Mesenchymal stem cell (in vitro differentiated cells and primary cell): Measurements from ENCODE around the gene POLR3H.

Experiments
- DNase-seq: peaks from one replicate; pipeline ENCODE4 v3.0.0-alpha.2; 2013
- H2AFZ ChIP-seq: one replicate; pipeline ENCODE4 v1.6.1; 2013; ENCODE audit warnings: low read depth, mild to moderate bottlenecking, control low read depth, inconsistent platforms, low read length, moderate library complexity
- H2AK5ac ChIP-seq: 2 replicates; pipeline ENCODE4 v1.6.1; 2013; ENCODE audit warnings: low read length, moderate library complexity, mild to moderate bottlenecking, inconsistent platforms; ENCODE audit not compliant: severe bottlenecking
- H2BK120ac ChIP-seq: one replicate; pipeline ENCODE4 v1.6.1; 2013; ENCODE audit warnings: low read depth, mild to moderate bottlenecking, inconsistent platforms, low read length, moderate library complexity
- H2BK12ac ChIP-seq, 2 experiments: one replicate each; pipeline ENCODE4 v1.6.1; 2013; ENCODE audit warnings: inconsistent platforms in 2 of 2, low read length in 2 of 2, mild to moderate bottlenecking in 2 of 2, moderate library complexity in 2 of 2, control low read depth in 1 of 2
- H2BK15ac ChIP-seq: one replicate; pipeline ENCODE4 v1.6.1; 2013; ENCODE audit warnings: mild to moderate bottlenecking, low read depth, inconsistent platforms; ENCODE audit not compliant: poor library complexity, severe bottlenecking
- H2BK5ac ChIP-seq: 2 replicates; pipeline ENCODE4 v1.6.1; 2013; ENCODE audit warnings: low read depth, mild to moderate bottlenecking, low read length, control low read depth, inconsistent platforms; ENCODE audit not compliant: poor library complexity, severe bottlenecking
- H3K14ac ChIP-seq, 2 experiments: one replicate each; pipeline ENCODE4 v1.6.1; 2013; ENCODE audit warnings: inconsistent platforms in 2 of 2, low read length in 2 of 2, control low read depth in 1 of 2, mild to moderate bottlenecking in 1 of 2, moderate library complexity in 1 of 2
- H3K18ac ChIP-seq, 2 experiments: one replicate each; pipeline ENCODE4 v1.6.1; 2013; ENCODE audit warnings: inconsistent platforms in 2 of 2, low read length in 2 of 2, control low read depth in 1 of 2, low read depth in 1 of 2, mild to moderate bottlenecking in 1 of 2
- H3K23ac ChIP-seq, 2 experiments: one replicate each; pipeline ENCODE4 v1.6.1; 2013; ENCODE audit warnings: inconsistent platforms in 2 of 2, low read length in 2 of 2, mild to moderate bottlenecking in 2 of 2, moderate library complexity in 2 of 2, control low read depth in 1 of 2
- H3K27ac ChIP-seq: 2 replicates; pipeline ENCODE4 v1.5.1; 2013; ENCODE audit warnings: mild to moderate bottlenecking, moderate library complexity, low read length, control low read depth, inconsistent platforms; ENCODE audit not compliant: poor library complexity, severe bottlenecking
- H3K27me3 ChIP-seq, 2 experiments: 2 replicates each; pipeline versions ENCODE4 v1.6.1 to v1.7.0; 2013; ENCODE audit warnings: low read length in 2 of 2, mild to moderate bottlenecking in 2 of 2, moderate library complexity in 2 of 2, control low read depth in 1 of 2, inconsistent platforms in 1 of 2; ENCODE audit not compliant: control insufficient read depth in 1 of 2, insufficient read depth in 1 of 2
- H3K36me3 ChIP-seq, 2 experiments: 2 replicates each; pipeline versions ENCODE4 v1.6.1 to v1.7.0; 2013; ENCODE audit warnings: low read length in 2 of 2, control low read depth in 1 of 2, inconsistent platforms in 1 of 2, low read depth in 1 of 2, mild to moderate bottlenecking in 1 of 2; ENCODE audit not compliant: insufficient read depth in 2 of 2, control insufficient read depth in 1 of 2
- H3K4ac ChIP-seq, 2 experiments: one replicate each; pipeline ENCODE4 v1.6.1; 2013; ENCODE audit warnings: inconsistent platforms in 2 of 2, low read length in 2 of 2, mild to moderate bottlenecking in 2 of 2, moderate library complexity in 2 of 2, control low read depth in 1 of 2, low read depth in 1 of 2
- H3K4me1 ChIP-seq: 2 replicates; pipeline ENCODE4 v1.6.1; 2013; ENCODE audit warnings: low read depth, low read length, control low read depth; ENCODE audit not compliant: control insufficient read depth, insufficient read depth
- H3K4me2 ChIP-seq: 2 replicates; pipeline ENCODE4 v1.6.1; 2013; ENCODE audit warnings: low read length, mild to moderate bottlenecking, inconsistent platforms; ENCODE audit not compliant: poor library complexity, severe bottlenecking
- H3K4me3 ChIP-seq, 2 experiments: 2 replicates each; pipeline versions ENCODE4 v1.5.1 to v1.7.0; 2013; ENCODE audit warnings: low read length in 2 of 2, mild to moderate bottlenecking in 2 of 2, control low read depth in 1 of 2, low read depth in 1 of 2; ENCODE audit not compliant: insufficient read depth in 1 of 2
- H3K79me1 ChIP-seq: replicated peaks from 2 replicates; pipeline ENCODE4 v1.6.1; 2013; ENCODE audit warnings: mild to moderate bottlenecking, control low read depth, low read length, inconsistent platforms; ENCODE audit not compliant: poor library complexity, severe bottlenecking
- H3K9ac ChIP-seq: 2 replicates; pipeline ENCODE4 v1.7.0; 2013; ENCODE audit warnings: mild to moderate bottlenecking, low read length, moderate library complexity
- H3K9me3 ChIP-seq: 2 replicates; pipeline ENCODE4 v1.7.0; 2013; ENCODE audit warnings: mild to moderate bottlenecking, low read length; ENCODE audit not compliant: control insufficient read depth
- H4K8ac ChIP-seq: one replicate; pipeline ENCODE4 v1.6.1; 2013; ENCODE audit warnings: inconsistent platforms, mild to moderate bottlenecking, low read length, moderate library complexity
- H4K91ac ChIP-seq: one replicate; pipeline ENCODE4 v1.6.1; 2013; ENCODE audit warnings: mild to moderate bottlenecking, low read length, inconsistent platforms
- WGBS: methylation state at CpG from one replicate; pipeline ENCODE4 v1.1.7; 2013; ENCODE audit warnings: mixed read lengths; 5-methylcytosine and 5-hydroxymethylcytosine counted together

POLR3H gene

GRCh38 chr22:41579997-41580355 lies 35.7 kb upstream of the POLR3H start:
- no peaks in the 10 kb centered on the region for H3K27me3 ChIP-seq
- no peak for DNase-seq
- H2BK5ac ChIP-seq = no peak overlapping the region

GRCh38 chr22:41579297-41579996 lies 35.2 kb upstream of the POLR3H start:
- Histone ChIP-seq H2BK5ac (no peak overlapping the region), H3K4me3 (no peak overlapping the region), H3K27me3 (no peaks in the 10 kb centered on the region), H2AFZ (no peak overlapping the region), H3K23ac (no peak overlapping the region), H3K9ac (no peak overlapping the region), H3K4ac (no peak overlapping the region), H3K14ac (no peak overlapping the region), H4K91ac (no peak overlapping the region), H3K4me2 (no peak overlapping the region), H3K36me3 (peaks cover 73 to 91% of the 10 kb centered on the region in 2 experiments), H2AK5ac (no peak overlapping the region), H3K27ac (no peak overlapping the region), H2BK12ac (no peak overlapping the region), H3K18ac (no peak overlapping the region), H3K4me1 (peaks cover 16% of the 10 kb centered on the region), H2BK15ac (no peak overlapping the region), H3K79me1 (peaks cover 7% of the 10 kb centered on the region), H4K8ac (peak overlapping the region; percentile 28), H2BK120ac (no peak overlapping the region), H3K9me3 (no peaks in the 10 kb centered on the region)
- WGBS = 98% methylated on average over 12 of the region's 12 CpGs
- DNase-seq = no peak

More at GRCh38 chr22:41579997-41580355, 35.7 kb upstream of the POLR3H start:
- H3K4me3 ChIP-seq = no peak overlapping the region
- 92% methylated on average over 6 of the region's 6 CpGs for WGBS
- no peak overlapping the region for H3K14ac ChIP-seq
- H2AK5ac ChIP-seq = no peak overlapping the region
- no peak overlapping the region for H3K9ac ChIP-seq
- H3K4ac ChIP-seq = no peak overlapping the region
- H2BK120ac ChIP-seq = no peak overlapping the region
- H3K79me1 ChIP-seq = peaks cover 11% of the 10 kb centered on the region
- no peak overlapping the region for H3K4me2 ChIP-seq
- no peak overlapping the region for H3K18ac ChIP-seq
- H3K4me1 ChIP-seq = peaks cover 11% of the 10 kb centered on the region
- H3K23ac ChIP-seq = no peak overlapping the region
- no peak overlapping the region for H2BK12ac ChIP-seq
- H3K27ac ChIP-seq = no peak overlapping the region
- no peaks in the 10 kb centered on the region for H3K9me3 ChIP-seq
- H4K91ac ChIP-seq = no peak overlapping the region
- H2AFZ ChIP-seq = no peak overlapping the region
- no peak overlapping the region for H2BK15ac ChIP-seq
- H4K8ac ChIP-seq = no peak overlapping the region
- H3K36me3 ChIP-seq = peaks cover 78 to 91% of the 10 kb centered on the region in 2 experiments

- Histone ChIP-seq H2AK5ac (no peak overlapping the region), H3K18ac (no peak overlapping the region), H3K4ac (no peak overlapping the region), H2BK120ac (no peak overlapping the region), H3K9me3 (no peaks in the 10 kb centered on the region), H3K79me1 (peaks cover under 1% of the 10 kb centered on the region), H3K9ac (no peak overlapping the region), H4K91ac (no peak overlapping the region), H3K36me3 (peaks cover 67 to 87% of the 10 kb centered on the region in 2 experiments), H2AFZ (no peak overlapping the region), H3K4me2 (no peak overlapping the region), H4K8ac (no peak overlapping the region), H2BK15ac (no peak overlapping the region), H2BK12ac (no peak overlapping the region), H3K14ac (no peak overlapping the region), H2BK5ac (no peak overlapping the region), H3K27me3 (no peaks in the 10 kb centered on the region), H3K23ac (no peak overlapping the region), H3K4me1 (peaks cover 17% of the 10 kb centered on the region), H3K27ac (no peak overlapping the region), H3K4me3 (no peak overlapping the region)
- DNase-seq = no peak
- 97% methylated on average over 9 of the region's 9 CpGs for WGBS
Observed at GRCh38 chr22:41578818-41579217, 34.5 kb upstream of the POLR3H start.

DNA sequence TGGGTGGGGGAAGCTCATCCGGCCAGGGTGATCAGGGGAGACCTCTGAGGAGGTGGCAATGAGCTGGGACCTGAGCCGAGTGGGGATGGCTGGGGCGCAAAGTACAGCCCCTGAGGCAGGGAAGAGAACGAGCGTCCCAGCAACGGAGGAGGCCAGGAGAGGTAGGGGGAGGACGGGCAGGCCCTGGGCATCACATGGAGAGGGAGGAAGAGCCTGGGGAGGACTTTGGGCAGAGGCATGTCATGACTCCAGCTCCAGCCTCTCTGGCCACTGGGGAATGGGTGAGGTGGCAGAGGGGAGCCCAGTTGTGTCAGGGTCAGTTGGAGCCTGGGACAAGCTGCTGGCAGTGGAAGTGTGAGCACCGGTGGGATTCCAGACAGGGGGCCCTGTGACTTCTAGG lies 33.8 kb upstream of the POLR3H start:
- Histone ChIP-seq H2BK5ac (no peak overlapping the region), H3K14ac (no peak overlapping the region), H4K91ac (no peak overlapping the region), H4K8ac (no peak overlapping the region), H3K4me2 (no peak overlapping the region), H2AK5ac (no peak overlapping the region), H2AFZ (no peak overlapping the region), H3K9ac (no peak overlapping the region), H3K79me1 (no peaks in the 10 kb centered on the region), H3K23ac (no peak overlapping the region), H3K18ac (no peak overlapping the region), H3K27me3 (no peaks in the 10 kb centered on the region), H2BK15ac (no peak overlapping the region), H2BK12ac (no peak overlapping the region), H3K4ac (no peak overlapping the region), H3K27ac (no peak overlapping the region), H3K4me1 (peaks cover 17% of the 10 kb centered on the region), H3K36me3 (peaks cover 60 to 80% of the 10 kb centered on the region in 2 experiments), H3K4me3 (no peak overlapping the region), H2BK120ac (no peak overlapping the region), H3K9me3 (no peaks in the 10 kb centered on the region)
- DNase-seq = no peak
- WGBS = 97% methylated on average over 8 of the region's 8 CpGs
